ENCODE data around the gene SPAG4.

- TF ChIP-seq TEAD4 (IDR thresholded peaks at IDR 0.05) (no peak), CREB1 (IDR thresholded peaks at IDR 0.05; ENCODE audit: low read depth) (no peak), TAF1 (IDR thresholded peaks at IDR 0.05; ENCODE audit: low read depth) (no peak), EGR1 (IDR thresholded peaks at IDR 0.05) (no peak), MAX (IDR thresholded peaks at IDR 0.05) (no peak), YY1 (IDR thresholded peaks at IDR 0.05; ENCODE audit: low read depth) (no peak), RAD21 (IDR thresholded peaks at IDR 0.05; ENCODE audit: low read depth) (no peak), REST (IDR thresholded peaks at IDR 0.05; ENCODE audit: low read depth) (no peak), EP300 (IDR thresholded peaks at IDR 0.05; ENCODE audit: borderline replicate concordance) (no peak), ZBTB7A (IDR thresholded peaks at IDR 0.05; ENCODE audit: low read depth) (no peak), CEBPB (IDR thresholded peaks at IDR 0.05) (no peak)
Measured at GRCh38 chr20:35669221-35669620, 53.6 kb downstream of the SPAG4 start.

Data from Ishikawa (cell line).